Measurements from ENCODE around the gene HTRA3.

HTRA3 gene

DNA sequence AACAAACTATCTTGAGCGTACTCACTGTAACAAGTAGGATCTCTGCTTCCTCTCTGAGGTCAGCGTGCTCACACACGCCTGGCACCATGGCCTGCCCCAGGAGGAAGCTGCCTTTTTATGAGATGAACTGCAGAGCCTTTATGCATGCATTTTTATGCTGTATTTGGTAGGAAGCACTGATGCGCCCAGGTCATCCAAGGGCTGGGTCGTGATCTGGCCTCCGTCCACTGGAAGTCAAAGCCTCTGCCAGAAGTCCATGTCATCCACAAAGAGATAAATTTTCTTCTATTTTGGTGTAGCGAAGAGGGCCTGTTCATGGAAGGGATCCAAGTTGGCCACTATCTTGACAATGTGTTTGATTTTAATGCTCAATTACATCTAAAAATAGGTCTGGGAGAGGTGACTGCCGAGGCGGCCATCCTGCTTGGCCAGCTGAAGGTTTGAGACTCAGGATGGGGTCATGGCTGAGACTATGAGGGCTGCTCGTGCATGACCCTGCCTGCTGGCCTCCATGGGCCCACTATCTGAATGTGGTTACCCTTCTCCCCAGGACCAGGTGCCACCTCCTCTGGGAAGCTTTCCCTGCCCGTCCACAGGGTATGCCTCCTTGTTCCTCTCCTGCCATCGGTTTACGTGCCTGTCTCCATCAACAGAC, 50.3 kb downstream of the HTRA3 start:
- no peak for DNase-seq (ENCODE audit: low read depth)
- H3K36me3 ChIP-seq (ENCODE audit: control insufficient read depth, insufficient read depth, low read length, severe bottlenecking), result no peaks in the 10 kb centered on the region

DNA sequence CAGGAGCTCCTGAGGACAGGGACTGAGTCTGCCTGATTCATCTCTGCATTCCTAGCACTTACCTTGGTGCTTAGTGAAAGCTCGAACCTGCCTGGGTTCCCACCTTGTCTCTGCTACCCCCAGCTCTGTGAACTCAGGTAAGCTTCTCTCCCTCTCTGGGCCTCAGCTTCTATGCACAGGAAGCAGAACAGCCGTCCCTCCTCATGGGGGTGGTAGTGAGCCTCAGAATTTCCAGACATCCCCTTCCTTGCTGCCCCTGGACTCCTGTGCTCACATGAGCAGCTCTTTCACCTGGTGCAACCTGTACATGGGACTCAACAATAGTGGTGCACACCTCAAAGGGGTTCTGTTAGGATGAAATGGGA, 50.8 kb downstream of the HTRA3 start:
- H3K9ac ChIP-seq (ENCODE audit: low read length), result no peak overlapping the region
- H3K27me3 ChIP-seq (replicated peaks; ENCODE audit: control insufficient read depth, insufficient read depth, low read length), result no peaks in the 10 kb centered on the region
- DNase-seq (ENCODE audit: low read depth), result no peak
- no peaks in the 10 kb centered on the region for H3K9me3 ChIP-seq (ENCODE audit: control insufficient read depth, low read length)
- H3K36me3 ChIP-seq (ENCODE audit: control insufficient read depth, insufficient read depth, low read length, severe bottlenecking), result no peaks in the 10 kb centered on the region
- H3K4me1 ChIP-seq (ENCODE audit: control insufficient read depth, insufficient read depth, low read length), result peaks cover 27% of the 10 kb centered on the region
- no peak overlapping the region for H3K4me3 ChIP-seq (ENCODE audit: low read length)

More for the DNA sequence above, 50.3 kb downstream of the HTRA3 start:
- Histone ChIP-seq H3K9me3 (ENCODE audit: control insufficient read depth, low read length) (no peaks in the 10 kb centered on the region), H3K4me3 (ENCODE audit: low read length) (no peak overlapping the region), H3K9ac (ENCODE audit: low read length) (no peak overlapping the region), H3K27me3 (replicated peaks; ENCODE audit: control insufficient read depth, insufficient read depth, low read length) (no peaks in the 10 kb centered on the region), H3K4me1 (ENCODE audit: control insufficient read depth, insufficient read depth, low read length) (peaks cover 22% of the 10 kb centered on the region)

DNA sequence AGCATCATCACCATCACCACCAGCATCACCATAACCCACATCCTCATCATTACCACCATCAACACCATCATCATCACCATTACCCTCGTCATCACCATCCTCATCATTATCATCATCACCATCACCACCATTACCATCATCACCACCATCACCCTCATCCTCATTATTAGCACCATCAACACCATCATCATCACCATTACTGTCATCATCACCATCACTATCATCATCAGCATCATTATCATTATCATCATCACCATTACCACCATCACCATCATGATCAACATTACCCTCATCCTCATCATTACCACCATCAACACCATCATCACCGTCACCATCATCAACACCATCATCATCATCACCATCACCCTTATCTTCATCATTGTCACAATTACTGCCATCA, 51.7 kb downstream of the HTRA3 start:
- Histone ChIP-seq H3K9ac (ENCODE audit: low read length) (no peak overlapping the region), H3K4me3 (ENCODE audit: low read length) (no peak overlapping the region), H3K4me1 (ENCODE audit: control insufficient read depth, insufficient read depth, low read length) (peaks cover 21% of the 10 kb centered on the region), H3K27me3 (replicated peaks; ENCODE audit: control insufficient read depth, insufficient read depth, low read length) (no peaks in the 10 kb centered on the region), H3K36me3 (ENCODE audit: control insufficient read depth, insufficient read depth, low read length, severe bottlenecking) (no peaks in the 10 kb centered on the region), H3K9me3 (ENCODE audit: control insufficient read depth, low read length) (no peaks in the 10 kb centered on the region)
- DNase-seq (ENCODE audit: low read depth), result no peak

GRCh38 chr4:8321771-8322170, 52.2 kb downstream of the HTRA3 start:
- no peak overlapping the region for H3K4me3 ChIP-seq (ENCODE audit: low read length)
- H3K4me1 ChIP-seq (ENCODE audit: control insufficient read depth, insufficient read depth, low read length), result peaks cover 20% of the 10 kb centered on the region
- no peaks in the 10 kb centered on the region for H3K9me3 ChIP-seq (ENCODE audit: control insufficient read depth, low read length)
- no peaks in the 10 kb centered on the region for H3K27me3 ChIP-seq (replicated peaks; ENCODE audit: control insufficient read depth, insufficient read depth, low read length)
- no peak for DNase-seq (ENCODE audit: low read depth)
- H3K36me3 ChIP-seq (ENCODE audit: control insufficient read depth, insufficient read depth, low read length, severe bottlenecking), result no peaks in the 10 kb centered on the region
- no peak overlapping the region for H3K9ac ChIP-seq (ENCODE audit: low read length)

- Histone ChIP-seq H3K36me3 (ENCODE audit: control insufficient read depth, insufficient read depth, low read length, severe bottlenecking) (no peaks in the 10 kb centered on the region), H3K4me1 (ENCODE audit: control insufficient read depth, insufficient read depth, low read length) (peaks cover 20% of the 10 kb centered on the region), H3K9ac (ENCODE audit: low read length) (no peak overlapping the region), H3K9me3 (ENCODE audit: control insufficient read depth, low read length) (no peaks in the 10 kb centered on the region), H3K27me3 (replicated peaks; ENCODE audit: control insufficient read depth, insufficient read depth, low read length) (no peaks in the 10 kb centered on the region), H3K4me3 (ENCODE audit: low read length) (no peak overlapping the region)
- DNase-seq (ENCODE audit: low read depth), result no peak
Measured at GRCh38 chr4:8322794-8323704, 53.5 kb downstream of the HTRA3 start.

DNA sequence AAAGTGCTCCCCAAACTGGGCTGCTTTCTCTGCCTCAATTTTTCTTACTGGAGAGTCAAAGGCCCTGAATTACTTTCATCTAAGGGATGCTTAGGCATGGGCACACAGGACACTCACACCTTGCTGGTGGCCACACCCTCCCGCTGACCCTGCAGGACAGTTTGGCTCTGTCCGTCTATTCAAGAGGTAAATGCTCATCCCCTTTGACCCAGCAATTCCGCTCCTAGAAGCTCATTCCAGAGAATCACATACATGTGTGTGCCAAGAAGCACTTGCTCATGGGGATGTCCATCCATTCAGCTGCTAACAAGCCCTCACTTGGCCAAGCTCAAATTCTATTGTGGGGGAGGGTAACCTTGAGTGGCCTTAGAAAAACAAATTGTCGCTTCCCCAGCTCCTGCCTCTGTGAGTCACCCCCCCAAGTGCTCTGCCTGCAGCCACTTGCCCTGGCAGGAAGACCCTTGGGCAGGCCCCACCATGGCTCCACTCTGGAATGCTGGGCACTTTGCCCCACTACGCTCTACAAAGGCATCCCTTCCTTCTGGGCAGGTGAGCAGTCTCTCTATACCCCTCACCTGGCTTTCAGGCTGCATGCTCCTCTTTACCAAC, 54.5 kb downstream of the HTRA3 start:
- Histone ChIP-seq H3K9me3 (ENCODE audit: control insufficient read depth, low read length) (no peaks in the 10 kb centered on the region), H3K4me1 (ENCODE audit: control insufficient read depth, insufficient read depth, low read length) (peaks cover 20% of the 10 kb centered on the region), H3K36me3 (ENCODE audit: control insufficient read depth, insufficient read depth, low read length, severe bottlenecking) (no peaks in the 10 kb centered on the region), H3K27me3 (replicated peaks; ENCODE audit: control insufficient read depth, insufficient read depth, low read length) (no peaks in the 10 kb centered on the region), H3K9ac (ENCODE audit: low read length) (no peak overlapping the region), H3K4me3 (ENCODE audit: low read length) (no peak overlapping the region)
- no peak for DNase-seq (ENCODE audit: low read depth)

- Histone ChIP-seq H3K9me3 (ENCODE audit: control insufficient read depth, low read length) (no peaks in the 10 kb centered on the region), H3K36me3 (ENCODE audit: control insufficient read depth, insufficient read depth, low read length, severe bottlenecking) (no peaks in the 10 kb centered on the region), H3K27me3 (replicated peaks; ENCODE audit: control insufficient read depth, insufficient read depth, low read length) (no peaks in the 10 kb centered on the region), H3K9ac (ENCODE audit: low read length) (no peak overlapping the region), H3K4me1 (ENCODE audit: control insufficient read depth, insufficient read depth, low read length) (peaks cover 19% of the 10 kb centered on the region), H3K4me3 (ENCODE audit: low read length) (no peak overlapping the region)
- DNase-seq (ENCODE audit: low read depth), result no peak
Measured at GRCh38 chr4:8324640-8325239, 55.2 kb downstream of the HTRA3 start.

DNA sequence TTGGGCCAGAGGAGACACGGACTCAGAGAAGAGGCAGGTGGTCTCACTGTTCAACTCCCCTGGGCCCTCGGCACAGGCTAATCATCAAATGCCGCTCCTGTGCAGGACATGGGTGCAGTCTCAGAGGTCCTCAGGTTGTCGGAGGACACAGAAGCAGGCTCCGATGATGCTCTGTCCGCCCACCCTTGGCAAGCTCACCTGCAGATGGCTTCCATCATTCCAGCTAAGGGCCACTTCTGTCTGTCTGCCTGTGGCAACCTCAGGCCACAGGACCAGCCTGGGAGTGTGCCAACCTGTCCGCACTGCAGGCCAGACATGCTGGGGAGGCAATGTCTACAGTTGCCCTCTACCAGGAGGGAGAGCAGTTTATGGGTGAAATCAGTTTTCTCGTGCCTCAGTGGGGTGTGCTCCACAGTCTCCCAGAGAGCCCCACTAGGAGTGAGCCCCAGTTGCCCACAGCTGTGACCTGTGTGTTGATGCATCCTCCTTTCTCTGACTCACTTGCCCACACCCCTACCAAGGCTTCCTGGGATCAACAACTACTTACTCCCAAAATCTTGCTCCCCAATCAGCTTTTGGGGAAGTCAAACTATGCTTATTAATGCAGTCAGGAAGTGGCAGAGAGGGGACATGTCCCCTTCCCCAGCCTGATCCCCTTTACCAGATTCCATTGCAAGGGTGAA, 55.9 kb downstream of the HTRA3 start:
- Histone ChIP-seq H3K4me3 (ENCODE audit: low read length) (no peak overlapping the region), H3K4me1 (ENCODE audit: control insufficient read depth, insufficient read depth, low read length) (peaks cover 12% of the 10 kb centered on the region), H3K27me3 (replicated peaks; ENCODE audit: control insufficient read depth, insufficient read depth, low read length) (no peaks in the 10 kb centered on the region), H3K36me3 (ENCODE audit: control insufficient read depth, insufficient read depth, low read length, severe bottlenecking) (no peaks in the 10 kb centered on the region), H3K9me3 (ENCODE audit: control insufficient read depth, low read length) (no peaks in the 10 kb centered on the region), H3K9ac (ENCODE audit: low read length) (no peak overlapping the region)
- no peak for DNase-seq (ENCODE audit: low read depth)

GRCh38 chr4:8326206-8326605, 56.7 kb downstream of the HTRA3 start:
- Histone ChIP-seq H3K9me3 (ENCODE audit: control insufficient read depth, low read length) (no peaks in the 10 kb centered on the region), H3K36me3 (ENCODE audit: control insufficient read depth, insufficient read depth, low read length, severe bottlenecking) (no peaks in the 10 kb centered on the region), H3K4me3 (ENCODE audit: low read length) (no peak overlapping the region), H3K27me3 (replicated peaks; ENCODE audit: control insufficient read depth, insufficient read depth, low read length) (no peaks in the 10 kb centered on the region), H3K9ac (ENCODE audit: low read length) (no peak overlapping the region), H3K4me1 (ENCODE audit: control insufficient read depth, insufficient read depth, low read length) (peaks cover 18% of the 10 kb centered on the region)
- DNase-seq (ENCODE audit: low read depth), result no peak

DNA sequence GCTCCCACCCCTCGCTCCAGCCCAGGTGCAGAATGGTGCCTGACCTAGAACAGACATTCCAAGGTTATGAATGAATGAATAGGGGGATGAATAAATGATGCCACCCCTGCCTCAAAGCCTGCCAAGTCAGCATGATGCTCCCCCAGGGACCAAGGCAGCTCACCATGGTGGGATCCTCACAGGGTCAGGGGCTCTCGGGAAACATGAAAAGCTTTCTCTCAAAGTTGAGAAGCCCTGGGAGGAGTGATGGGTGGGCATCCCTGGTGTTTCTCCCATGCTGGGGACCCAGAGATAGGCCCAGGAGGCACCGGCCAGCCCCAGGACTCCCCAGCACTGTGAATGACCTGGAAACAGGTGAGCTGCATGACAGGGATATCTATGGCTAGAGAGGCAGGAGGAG, 58.9 kb downstream of the HTRA3 start:
- Histone ChIP-seq H3K9me3 (ENCODE audit: control insufficient read depth, low read length) (no peaks in the 10 kb centered on the region), H3K4me1 (ENCODE audit: control insufficient read depth, insufficient read depth, low read length) (peaks cover 19% of the 10 kb centered on the region), H3K36me3 (ENCODE audit: control insufficient read depth, insufficient read depth, low read length, severe bottlenecking) (no peaks in the 10 kb centered on the region), H3K27me3 (replicated peaks; ENCODE audit: control insufficient read depth, insufficient read depth, low read length) (no peaks in the 10 kb centered on the region), H3K9ac (ENCODE audit: low read length) (no peak overlapping the region), H3K4me3 (ENCODE audit: low read length) (no peak overlapping the region)
- no peak for DNase-seq (ENCODE audit: low read depth)
